GM13977 (cell line): ENCODE results near the gene PSMA2.

Source experiments
- DNase-seq: peaks from one replicate; pipeline ENCODE4 v3.0.0; 2012; ENCODE audit warnings: low spot score
- CTCF ChIP-seq: IDR thresholded peaks from 2 replicates; pipeline ENCODE4 v1.5.1; 2012; ENCODE audit warnings: mild to moderate bottlenecking, control low read depth; ENCODE audit not compliant: insufficient read depth; ENCODE audit errors: extremely low read depth, missing control alignments
- in situ Hi-C: fragments of 300-500 bp; cut with MboI; formaldehyde crosslinking; loops from one replicate; pipeline ENCODE4 v1.12.0; 2022; ENCODE audit warnings: low sequenced_read_pairs, low pct_unique_long_range_greater_than_20kb, mixed read lengths, inconsistent platforms; ENCODE audit not compliant: unreplicated experiment

The PSMA2 gene

GRCh38 chr7:42878303-42878702 lies 53.7 kb downstream of the PSMA2 start:
- in situ Hi-C loops, result no loop called here
- no peak for DNase-seq
- no peak for TF ChIP-seq CTCF

- TF ChIP-seq CTCF, result no peak
- no peak for DNase-seq
- in situ Hi-C loops, result no loop called here
These were observed 54.1 kb downstream of the PSMA2 start for GRCh38 chr7:42877862-42878261.

GRCh38 chr7:42876182-42877068 lies 55.5 kb downstream of the PSMA2 start:
- in situ Hi-C loops, result no loop called here
- peak; percentile 87 for TF ChIP-seq CTCF
- peak; percentile 66 for DNase-seq

- DNase-seq, result peak; percentile 65
- in situ Hi-C loops, result no loop called here
- TF ChIP-seq CTCF, result no peak
These were observed 62.6 kb downstream of the PSMA2 start for GRCh38 chr7:42869131-42870020.

GRCh38 chr7:42868480-42868879 lies 63.5 kb downstream of the PSMA2 start:
- TF ChIP-seq CTCF, result no peak
- no peak for DNase-seq
- in situ Hi-C loops, result no loop called here
